HL-60 (cell line): Measurements from ENCODE around the gene NEDD4L.

Experiments used
- DNase-seq, 2 experiments: peaks; one replicate each; pipeline ENCODE4 v3.0.0-alpha.2; 2010 to 2020; ENCODE audit warnings: low read depth in 1 of 2, low spot score in 1 of 2
- H3K27ac ChIP-seq: fragments of 250-450 bp; sonication (Bioruptor Pico); replicated peaks from 2 replicates; pipeline ENCODE4 v1.5.1; 2020; ENCODE audit warnings: mild to moderate bottlenecking, moderate library complexity
- H3K27me3 ChIP-seq: fragments of 250-450 bp; sonication (Bioruptor Pico); 2 replicates; pipeline ENCODE4 v1.5.1; 2021; ENCODE audit warnings: mild to moderate bottlenecking, moderate library complexity; ENCODE audit not compliant: insufficient read depth, poor library complexity, severe bottlenecking
- H3K4me3 ChIP-seq: replicated peaks from 2 replicates; pipeline ENCODE4 v1.5.1; 2011; ENCODE audit warnings: mild to moderate bottlenecking, control low read depth, low read length; ENCODE audit not compliant: insufficient read depth
- CTCF ChIP-seq: IDR thresholded peaks from one replicate; pipeline ENCODE4 v1.5.1; 2011; ENCODE audit warnings: low read length, control low read depth, inconsistent platforms; ENCODE audit not compliant: insufficient read depth
- GABPA ChIP-seq: IDR thresholded peaks from 2 replicates; pipeline ENCODE4 v1.6.1; 2012; ENCODE audit warnings: low read depth
- POLR2AphosphoS5 ChIP-seq: IDR thresholded peaks from 2 replicates; pipeline ENCODE4 v1.6.1; 2012; ENCODE audit warnings: low read depth
- REST ChIP-seq: IDR thresholded peaks from 2 replicates; pipeline ENCODE4 v1.6.1; 2012; ENCODE audit warnings: low read depth; ENCODE audit not compliant: insufficient replicate concordance
- SPI1 ChIP-seq: IDR thresholded peaks from 2 replicates; pipeline ENCODE4 v1.6.1; 2012; ENCODE audit warnings: low read depth, mild to moderate bottlenecking, borderline replicate concordance

The NEDD4L gene

GRCh38 chr18:58417752-58418151 is 373.7 kb downstream of the NEDD4L start:
- no peak for DNase-seq
- no peak overlapping the region for H3K27ac ChIP-seq

GRCh38 chr18:58418361-58418760 is 374.3 kb downstream of the NEDD4L start:
- no peak overlapping the region for H3K27ac ChIP-seq
- TF ChIP-seq REST (no peak), SPI1 (no peak), GABPA (no peak), CTCF (no peak)

More at GRCh38 chr18:58417752-58418151, 373.7 kb downstream of the NEDD4L start:
- Histone ChIP-seq H3K4me3 (no peak overlapping the region), H3K27me3 (no peaks in the 10 kb centered on the region)
- TF ChIP-seq REST (no peak), SPI1 (no peak), GABPA (no peak), POLR2AphosphoS5 (no peak), CTCF (no peak)

GRCh38 chr18:58419587-58420199 is 375.7 kb downstream of the NEDD4L start:
- Histone ChIP-seq H3K27ac (no peak overlapping the region), H3K27me3 (no peaks in the 10 kb centered on the region), H3K4me3 (no peak overlapping the region)
- DNase-seq, result no peak
- TF ChIP-seq REST (no peak), CTCF (no peak), GABPA (no peak)

More at GRCh38 chr18:58418361-58418760, 374.3 kb downstream of the NEDD4L start:
- Histone ChIP-seq H3K27me3 (no peaks in the 10 kb centered on the region), H3K4me3 (no peak overlapping the region)
- DNase-seq, result no peak
